Islet of Langerhans (tissue), 1 donor: ENCODE measurements around the gene PPIE.

Experiments used
- FAIRE-seq: peaks from one replicate; lab custom pipeline; 2011; peaks lifted over from hg19 to GRCh38; lab: Jason Lieb, UNC

The PPIE gene

DNA sequence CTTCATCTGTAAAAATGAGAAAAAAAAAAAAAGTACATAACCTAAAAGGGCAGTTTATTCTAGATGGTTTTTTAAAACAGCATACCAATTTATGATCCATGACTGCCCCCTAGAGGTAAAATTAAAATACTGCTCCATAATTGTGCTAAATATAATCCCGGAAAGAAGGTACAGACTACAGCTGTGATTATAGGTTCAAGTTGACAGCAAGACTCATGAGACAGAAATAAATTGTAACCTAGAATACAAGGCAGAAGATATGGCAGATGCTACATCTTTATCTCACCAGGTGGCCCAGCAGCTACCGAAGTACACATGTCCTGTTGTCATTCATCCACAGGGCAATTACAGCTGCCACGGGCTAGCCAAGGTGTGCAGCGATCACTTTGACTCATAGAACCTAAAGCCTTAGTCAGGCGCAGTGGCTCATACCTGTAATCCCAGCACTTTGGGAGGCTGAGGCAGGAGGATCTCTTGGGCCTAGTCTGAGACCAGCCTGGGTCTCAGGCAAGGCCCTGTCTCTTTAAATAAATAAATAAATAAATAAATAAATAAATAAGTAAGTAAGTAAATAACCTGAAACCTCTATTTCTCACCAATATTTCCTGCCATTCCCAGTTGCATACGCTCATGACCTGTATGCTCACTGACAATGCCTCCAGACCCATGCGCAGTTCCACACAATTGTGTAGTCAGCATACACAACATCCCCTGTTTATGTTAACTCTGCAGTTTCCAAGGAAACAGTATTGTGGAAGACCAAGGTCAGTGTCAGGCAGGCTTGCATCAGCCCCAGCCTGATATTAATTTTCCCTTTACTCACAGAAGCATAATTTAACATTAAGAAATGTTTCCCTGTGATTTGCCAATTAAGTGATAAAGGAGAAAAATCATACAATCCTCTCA, 18.3 kb upstream of the PPIE start:
- FAIRE-seq = peak; percentile 100

DNA sequence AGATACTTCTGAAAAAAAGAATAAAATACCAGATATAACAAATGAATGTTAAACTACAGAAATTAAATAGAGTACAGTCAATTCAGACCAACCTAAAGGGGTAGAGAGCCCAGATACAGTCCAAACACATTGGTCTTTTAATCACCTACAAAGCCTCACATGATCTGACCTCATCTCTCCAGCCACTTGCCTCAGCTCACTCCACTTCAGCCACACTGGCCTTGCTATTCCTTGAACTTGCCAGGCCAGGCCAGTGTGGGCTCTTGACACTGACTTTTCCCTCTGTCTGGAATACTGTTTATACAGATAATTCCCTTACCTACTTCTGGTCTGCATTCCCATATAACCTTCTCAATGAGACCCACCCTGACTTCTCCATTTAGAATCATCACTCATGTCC, 17.0 kb upstream of the PPIE start:
- no peak for FAIRE-seq

DNA sequence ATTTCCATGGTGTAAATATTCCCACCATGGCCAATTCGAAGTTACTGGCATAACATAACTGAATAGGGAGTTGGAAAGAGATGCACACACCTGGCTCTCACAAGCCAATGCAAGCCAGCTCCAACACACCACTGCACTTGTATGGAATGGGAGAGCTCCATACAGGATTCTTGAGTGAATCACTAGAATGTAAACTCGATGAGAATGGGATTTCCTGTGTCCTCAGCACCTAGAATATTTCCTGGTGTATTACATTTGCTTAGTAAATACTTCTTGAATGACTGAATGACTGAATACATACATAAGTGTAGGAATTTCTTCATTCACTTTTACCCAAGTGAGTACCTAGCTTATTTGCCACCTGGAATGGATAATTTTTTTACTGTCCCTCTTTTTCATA, 16.2 kb upstream of the PPIE start:
- no peak for FAIRE-seq

DNA sequence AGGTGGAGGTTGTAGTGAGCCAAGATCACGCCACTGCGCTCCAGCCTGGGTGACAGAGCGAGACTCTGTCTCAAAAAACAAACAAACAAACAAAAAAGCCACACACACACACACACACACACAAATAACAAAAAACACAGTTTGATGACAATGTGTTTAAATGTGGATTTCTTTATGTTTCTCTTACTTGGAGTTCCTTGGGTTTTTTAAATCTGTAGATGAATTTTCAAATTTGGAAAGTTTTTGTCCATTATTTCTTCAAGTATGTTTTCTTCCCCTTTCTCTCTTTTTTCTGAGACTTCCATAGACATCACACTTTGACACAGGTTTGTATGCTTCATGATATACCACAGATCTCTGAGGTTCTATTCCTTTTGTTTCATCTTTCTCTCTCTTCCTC, 12.1 kb upstream of the PPIE start:
- FAIRE-seq = no peak

DNA sequence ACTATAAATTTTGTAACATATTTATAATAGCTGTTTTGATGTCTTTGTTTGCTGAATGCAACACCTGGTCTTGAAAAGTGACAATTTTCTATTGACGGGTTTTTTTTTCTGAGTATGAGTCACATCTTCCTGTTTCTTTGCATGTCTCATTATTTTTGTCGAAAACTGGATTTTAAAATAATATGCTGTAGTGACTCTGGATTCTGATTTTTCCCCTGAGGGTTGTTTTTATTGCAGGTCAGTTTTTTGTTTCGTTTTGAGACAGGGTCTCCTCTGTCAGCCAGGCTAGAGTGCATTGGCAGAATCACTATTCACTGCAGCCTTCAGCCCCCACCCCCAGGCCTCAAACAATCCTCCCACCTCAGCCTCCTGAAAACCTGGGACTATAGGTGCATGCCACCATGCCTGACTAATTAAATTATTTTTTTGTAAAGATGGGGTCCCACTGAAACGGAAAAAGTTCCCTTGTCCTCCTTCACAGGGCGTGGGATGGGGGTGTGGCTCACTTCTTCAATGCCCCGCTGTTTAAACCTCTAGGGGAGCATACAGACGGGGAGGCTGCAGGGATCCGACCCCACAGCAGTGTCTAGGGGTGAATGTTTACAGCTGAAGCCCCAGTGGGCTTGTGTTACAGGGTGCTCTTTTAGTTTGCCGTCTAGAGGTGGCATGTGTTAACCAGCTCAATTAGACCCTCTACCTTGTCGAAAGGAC, 11.3 kb upstream of the PPIE start:
- FAIRE-seq = no peak

DNA sequence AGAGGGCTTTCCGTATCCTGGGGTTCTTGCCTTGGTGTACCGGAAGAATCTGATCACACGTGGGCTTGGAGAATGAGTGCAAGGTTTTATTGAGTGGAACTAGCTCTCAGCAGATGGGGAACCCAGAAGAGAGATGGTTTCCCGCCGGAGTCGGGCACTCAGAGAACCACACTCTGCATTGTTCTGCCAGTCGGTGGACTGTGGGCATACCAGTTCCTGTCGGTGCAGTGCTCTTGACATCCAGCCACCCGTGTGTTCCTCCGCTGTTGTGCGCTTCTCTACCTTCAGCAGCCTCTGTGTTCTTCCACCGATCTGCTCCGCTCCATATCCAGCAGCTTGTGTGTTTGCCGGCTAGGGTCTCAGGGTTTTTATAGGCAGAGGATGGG, 10.8 kb upstream of the PPIE start:
- no peak for FAIRE-seq

DNA sequence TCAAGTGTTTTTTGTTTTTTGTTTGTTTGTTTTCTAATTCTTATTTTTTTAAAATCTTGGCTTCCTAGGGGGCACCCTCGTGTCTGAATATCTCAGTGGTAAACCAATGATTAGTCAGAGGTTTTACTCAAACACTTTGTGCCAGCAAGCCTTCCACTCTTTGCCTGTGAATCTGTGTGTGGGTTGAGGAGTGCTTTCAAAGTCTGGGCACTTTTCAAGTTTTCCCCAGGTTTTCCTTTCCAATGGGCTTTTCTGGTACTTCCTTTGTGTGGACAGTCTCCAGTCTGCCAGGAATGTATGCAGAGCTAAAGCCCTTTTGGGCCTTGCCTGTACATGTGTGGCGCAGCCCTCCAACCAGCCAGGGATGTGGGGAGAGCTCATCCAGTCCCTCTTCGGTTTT, 9.7 kb upstream of the PPIE start:
- no peak for FAIRE-seq

DNA sequence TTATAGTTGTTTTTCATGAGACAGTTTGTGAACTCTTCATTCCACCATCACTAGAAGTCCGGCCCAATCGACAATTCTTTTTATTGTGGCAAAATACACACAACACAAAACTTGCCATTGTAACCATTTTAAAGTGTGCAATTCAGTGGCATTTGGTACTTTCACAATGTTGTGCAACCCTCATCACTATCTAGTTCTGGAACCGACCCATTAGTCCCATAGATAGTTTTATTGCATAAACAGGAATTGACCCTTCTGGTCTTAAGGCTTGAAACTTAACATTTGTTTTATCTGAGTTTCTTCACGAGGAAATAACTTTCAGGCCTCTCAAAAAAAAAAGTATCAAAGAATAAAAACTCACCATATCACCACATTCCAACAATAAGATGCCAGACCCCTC, 8.8 kb upstream of the PPIE start:
- FAIRE-seq = no peak

DNA sequence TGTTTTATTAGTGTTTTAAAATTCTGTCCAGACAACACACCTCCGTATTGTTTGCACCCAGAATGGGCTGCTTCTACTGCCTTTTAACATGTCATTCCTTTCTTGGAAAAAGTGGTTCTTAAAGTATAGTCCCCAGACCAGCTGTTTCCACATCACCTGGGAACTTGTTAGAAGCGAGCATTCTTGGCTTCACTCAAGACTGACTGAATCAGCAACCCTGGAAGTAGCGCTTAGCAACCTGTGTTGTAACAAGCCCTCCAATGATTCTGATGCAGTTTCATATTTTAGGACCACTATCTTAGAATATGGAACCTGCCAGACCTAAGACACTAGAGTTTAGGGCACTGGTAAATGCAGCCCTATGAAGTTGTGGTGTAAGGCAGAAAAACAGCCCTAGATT, 6.0 kb upstream of the PPIE start:
- no peak for FAIRE-seq

DNA sequence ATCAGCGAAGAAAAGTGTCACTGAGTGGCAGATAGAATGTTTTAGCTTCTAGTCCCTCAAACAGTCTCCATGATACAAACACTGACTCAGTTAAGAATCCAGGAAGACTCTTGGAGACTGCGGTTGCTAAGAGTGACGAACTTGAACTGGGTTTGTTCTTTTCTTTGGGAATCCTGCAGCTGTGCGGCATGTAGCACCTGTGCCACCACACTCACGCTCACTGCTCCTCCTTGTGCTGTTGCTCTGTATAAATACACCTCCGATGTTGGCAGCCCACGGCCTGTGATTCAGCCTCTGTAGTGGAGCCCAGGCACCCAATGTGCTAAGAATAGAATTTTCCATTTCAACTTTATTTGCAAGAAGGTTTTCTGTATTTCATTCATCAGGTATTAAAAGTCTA, 5.5 kb upstream of the PPIE start:
- FAIRE-seq = peak; percentile 66

DNA sequence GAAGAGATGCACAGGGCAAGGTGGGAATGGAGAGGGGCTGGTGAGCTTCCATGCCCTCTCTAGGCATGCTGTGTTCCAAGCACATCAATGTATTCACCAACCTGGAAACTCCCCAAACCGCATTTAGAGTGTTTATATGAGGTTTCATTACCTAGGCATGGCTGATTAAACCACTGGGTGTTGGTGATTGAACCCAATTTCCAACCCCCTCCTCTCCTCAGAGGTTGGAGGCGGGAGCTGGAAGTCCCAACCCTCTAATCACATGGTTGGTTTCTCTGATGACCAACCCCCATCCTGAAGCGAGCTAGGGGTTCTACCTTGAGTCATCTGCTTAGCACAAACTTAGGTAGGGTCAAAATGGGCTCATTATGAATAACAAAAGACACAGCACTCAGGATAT, 3.0 kb upstream of the PPIE start:
- no peak for FAIRE-seq

DNA sequence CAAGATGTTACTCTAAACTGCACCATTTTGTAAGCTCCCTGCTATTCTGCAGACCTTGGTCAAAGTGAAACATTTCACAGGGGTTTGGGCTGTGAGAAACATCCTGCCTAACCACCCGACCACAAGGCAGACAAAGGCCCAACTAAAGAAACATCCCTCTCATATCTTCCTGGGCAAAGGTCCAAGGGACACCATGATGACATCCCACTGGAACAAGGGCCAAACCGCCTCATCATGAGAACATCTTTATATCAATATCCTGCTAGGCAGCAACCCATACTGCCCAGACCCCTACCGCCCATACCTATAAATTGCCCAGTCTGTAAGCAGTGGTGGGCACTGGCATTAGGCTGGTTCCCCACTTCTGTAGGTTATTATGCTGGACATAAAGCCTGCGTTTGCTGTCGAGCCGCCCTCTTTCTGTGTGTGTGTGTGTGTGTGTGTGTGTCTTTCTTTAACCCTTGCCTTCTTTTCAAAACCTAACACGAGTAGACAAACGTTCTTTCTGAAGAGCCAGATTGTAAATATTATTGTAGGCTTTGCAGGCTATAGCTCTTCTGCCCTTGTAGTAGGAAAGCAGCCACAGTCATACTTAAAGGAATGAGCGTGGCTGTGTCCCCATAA, 1.0 kb upstream of the PPIE start:
- no peak for FAIRE-seq

DNA sequence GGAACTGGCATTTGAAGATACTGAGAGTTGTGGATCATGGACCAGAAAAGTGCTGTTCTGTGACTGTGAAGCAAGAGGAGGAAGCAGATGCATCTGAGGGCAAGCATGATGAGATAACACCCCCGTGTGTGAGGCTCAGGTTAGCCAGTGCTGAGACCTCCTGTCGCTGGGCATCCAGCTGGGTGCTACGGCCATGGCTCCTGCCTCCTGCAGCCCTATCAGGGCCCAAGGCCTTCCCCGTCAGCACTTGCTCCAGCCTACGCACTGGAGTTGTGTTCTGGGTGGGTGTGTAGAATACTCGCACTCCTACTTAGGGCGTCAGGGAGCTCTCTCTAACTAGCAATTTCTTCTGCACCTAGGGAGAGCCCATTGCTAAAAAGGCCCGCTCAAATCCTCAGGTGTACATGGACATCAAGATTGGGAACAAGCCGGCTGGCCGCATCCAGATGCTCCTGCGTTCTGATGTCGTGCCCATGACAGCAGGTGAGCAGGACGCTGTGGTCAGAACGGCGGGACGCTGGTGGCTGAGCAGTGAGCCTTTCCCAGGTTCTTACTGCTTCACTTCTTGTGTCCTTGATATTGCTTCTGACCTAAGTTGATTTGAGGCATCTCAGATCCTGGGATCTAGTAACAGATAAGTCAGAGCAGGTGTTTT, 6.5 kb downstream of the PPIE start:
- no peak for FAIRE-seq

DNA sequence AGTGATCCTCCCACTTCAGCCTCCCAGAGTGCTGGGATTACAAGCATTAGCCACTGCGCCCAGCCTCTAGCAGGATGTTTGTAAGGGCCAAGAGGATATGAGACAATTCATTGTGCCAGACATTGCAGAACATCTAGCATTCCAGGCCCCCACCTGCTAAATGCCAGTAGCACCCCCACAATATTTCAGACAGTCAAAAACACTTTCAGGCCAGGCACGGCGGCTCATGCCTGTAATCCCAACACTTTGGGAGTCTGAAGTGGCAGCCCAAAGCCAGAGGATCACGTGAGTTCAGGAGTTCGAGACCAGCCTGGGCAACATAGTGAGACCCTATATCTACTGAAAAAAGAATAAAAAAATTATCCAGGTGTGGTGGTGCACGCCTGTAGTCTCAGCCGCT, 12.9 kb downstream of the PPIE start:
- FAIRE-seq = no peak

DNA sequence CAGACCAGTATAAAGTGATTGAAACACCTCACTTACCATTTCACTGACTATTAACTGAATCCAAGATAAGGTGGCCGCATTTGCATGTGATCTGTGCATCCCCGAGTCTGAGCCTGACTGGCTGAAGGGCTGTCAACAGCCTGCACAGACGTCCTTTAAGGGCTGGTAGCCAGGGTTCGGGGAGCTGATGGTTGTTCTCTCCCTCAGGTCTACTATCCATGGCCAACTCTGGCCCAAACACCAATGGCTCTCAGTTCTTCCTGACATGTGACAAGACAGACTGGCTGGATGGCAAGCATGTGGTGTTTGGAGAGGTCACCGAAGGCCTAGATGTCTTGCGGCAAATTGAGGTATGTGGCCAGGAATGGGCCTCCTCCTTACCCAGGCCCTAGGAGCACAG, 14.0 kb downstream of the PPIE start:
- no peak for FAIRE-seq

DNA sequence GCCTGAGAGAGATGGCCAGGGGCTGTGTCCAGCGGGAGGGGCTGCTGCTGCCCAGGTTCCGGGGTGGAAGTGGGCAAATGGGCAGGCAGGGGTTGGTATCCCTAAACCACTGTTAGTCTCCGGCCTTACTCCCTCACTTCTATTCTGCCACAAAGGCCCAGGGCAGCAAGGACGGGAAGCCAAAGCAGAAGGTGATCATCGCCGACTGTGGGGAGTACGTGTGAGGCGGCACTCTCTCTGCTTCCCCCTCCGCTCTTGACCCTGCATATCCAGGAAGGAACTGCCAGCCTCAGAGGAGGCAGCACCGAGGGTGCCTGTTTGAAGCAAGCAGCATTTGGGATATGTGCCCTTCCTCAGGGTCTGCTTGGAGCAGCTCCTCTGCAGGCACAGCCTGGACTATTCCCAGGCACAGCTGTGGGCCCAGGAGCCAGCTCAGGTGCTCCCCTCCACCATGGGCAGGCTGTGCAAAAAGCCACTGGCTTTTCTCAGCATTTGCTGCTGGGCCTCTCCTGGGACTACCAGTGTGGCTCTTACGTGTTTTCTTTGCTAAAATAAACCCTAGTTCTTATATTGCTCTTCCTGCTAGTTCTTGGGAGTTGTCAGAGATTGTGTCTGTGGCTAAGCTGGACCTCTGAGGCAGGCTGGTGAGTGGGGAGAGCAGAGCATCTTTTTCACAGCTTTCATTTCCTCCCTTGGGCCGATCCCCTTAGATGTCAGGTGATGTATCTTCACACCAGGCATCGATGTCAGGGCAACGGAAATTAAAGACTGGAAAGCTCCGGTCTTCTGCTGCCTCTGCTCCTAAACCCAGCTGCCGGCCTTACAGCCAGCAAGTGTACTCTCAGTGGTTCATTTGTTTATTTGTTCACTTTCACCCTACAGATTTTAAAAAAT, 14.7 kb downstream of the PPIE start:
- no peak for FAIRE-seq

DNA sequence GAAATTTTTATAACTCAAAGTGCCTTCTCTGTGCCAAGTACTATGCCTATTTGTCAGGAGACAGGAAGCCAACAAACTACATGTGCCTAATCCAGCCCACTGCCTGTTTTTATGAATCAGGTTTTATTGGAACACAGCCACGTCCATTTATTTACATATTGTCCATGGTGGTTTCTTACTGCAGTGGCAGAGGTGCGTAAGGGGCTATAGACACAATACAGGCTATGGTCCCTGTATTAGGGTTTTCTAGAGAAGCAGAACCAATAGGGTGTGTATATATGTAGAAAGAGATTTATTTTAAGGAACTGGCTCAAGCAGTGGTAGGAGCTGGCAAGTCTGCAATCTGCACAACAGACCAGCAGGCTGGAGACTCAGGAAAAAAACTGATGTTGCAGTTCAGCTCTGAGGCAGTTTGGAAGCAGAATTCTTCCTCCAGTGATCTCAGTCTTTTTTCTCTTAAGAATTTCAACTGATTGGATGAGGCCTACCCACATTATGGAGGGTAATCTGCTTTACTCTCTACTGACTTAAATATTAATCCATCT, 15.4 kb downstream of the PPIE start:
- FAIRE-seq = no peak

DNA sequence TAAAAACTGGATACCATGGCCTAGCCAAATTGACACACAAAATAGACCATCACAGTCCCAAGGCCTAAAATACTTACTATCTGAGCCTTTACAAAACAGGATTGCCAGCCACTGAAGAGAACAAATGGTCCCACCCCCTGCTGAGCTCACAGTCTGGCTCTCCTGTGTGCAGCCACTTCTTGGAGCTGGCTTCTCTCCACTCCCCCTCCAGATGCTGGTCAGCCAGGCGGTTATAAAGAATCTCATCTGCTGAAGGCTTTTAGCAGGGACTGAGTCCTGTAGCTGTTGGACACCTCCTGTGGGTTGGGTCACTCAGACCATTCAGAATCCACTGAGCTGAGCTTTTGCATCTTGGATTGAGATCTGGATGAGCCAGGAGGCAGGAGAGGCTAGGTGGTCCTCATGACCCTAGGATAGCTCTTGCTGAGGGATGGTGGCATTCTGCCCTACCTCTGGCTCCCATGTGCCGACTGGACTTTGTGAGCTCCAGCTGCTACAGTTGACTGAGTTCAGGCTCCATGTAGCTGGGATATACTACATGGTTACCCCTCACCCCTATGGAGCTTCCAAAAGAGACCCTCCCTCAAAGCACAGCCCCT, 16.3 kb downstream of the PPIE start:
- no peak for FAIRE-seq

DNA sequence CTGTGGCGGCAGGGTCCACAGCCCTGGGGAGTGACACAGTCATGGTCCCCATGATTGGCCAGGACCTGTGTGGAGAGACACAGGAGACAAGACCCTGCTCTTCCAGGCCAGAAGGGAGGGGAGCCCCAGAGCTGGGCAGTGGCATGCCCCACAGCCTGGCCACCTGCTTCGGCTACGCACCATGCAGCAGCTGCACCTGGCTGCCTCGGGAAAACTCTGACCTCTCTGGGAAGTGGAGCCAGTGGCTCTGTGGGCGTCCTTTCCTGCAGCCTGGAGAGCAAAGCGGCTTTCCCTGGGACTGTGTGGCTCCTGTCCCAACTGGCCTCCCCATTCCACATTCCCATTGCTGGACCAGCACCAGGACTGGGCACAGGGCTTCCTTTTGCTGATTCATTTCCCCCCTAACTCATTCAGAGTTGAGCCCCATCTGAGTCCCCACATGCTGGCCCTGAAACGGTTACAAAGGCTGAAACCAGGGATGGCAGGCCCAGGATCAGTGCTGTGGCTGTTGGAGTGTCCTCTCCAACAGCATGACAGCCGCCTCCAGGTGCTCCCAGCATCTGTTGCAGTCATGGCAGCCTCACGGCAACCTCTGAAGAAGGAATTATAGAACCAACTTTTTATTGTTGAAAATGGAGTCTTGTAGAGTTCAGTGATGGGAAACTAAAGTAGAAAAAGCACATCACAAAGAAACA, 17.4 kb downstream of the PPIE start:
- FAIRE-seq = no peak

DNA sequence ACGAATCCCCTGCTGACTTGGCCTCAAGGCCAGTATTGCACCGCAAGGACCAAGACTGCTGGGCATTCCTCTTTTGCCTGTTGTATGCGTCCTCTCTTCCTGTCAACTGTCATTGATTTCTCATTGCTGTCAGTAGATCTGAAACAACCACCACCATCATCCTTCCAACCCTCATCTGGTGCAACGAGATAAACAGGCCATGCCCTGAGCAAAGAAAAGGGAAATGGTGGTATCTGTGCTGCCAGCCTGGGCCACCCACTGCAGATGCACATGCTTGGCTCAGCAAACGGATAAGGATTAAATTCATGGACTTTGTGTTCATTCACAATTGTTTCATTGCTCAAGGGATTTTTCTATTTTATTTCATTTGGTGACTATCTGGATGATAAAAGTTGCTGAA, 18.8 kb downstream of the PPIE start:
- FAIRE-seq = no peak
